HEK293 (cell line): Measurements from ENCODE around the gene EZH1.

Source experiments
- FEZF1 ChIP-seq: fragments of 450-650 bp; formaldehyde crosslinking; IDR thresholded peaks from 2 replicates; pipeline ENCODE4 v1.5.1; 2016; ENCODE audit warnings: missing biosample characterization, missing genetic modification characterization
- GLIS1 ChIP-seq: fragments of 450-650 bp; formaldehyde crosslinking; IDR thresholded peaks from 2 replicates; pipeline ENCODE4 v1.5.1; 2016; ENCODE audit warnings: missing biosample characterization, missing genetic modification characterization
- HOXA7 ChIP-seq: sonication (generic); formaldehyde crosslinking; IDR thresholded peaks from 2 replicates; pipeline ENCODE4 v1.8.1; 2022; ENCODE audit warnings: missing genetic modification reagents, borderline replicate concordance
- MYNN ChIP-seq: fragments of 450-650 bp; formaldehyde crosslinking; IDR thresholded peaks from 2 replicates; pipeline ENCODE4 v1.5.1; 2016; ENCODE audit warnings: missing biosample characterization, missing genetic modification characterization, borderline replicate concordance
- SCRT1 ChIP-seq: fragments of 450-650 bp; formaldehyde crosslinking; IDR thresholded peaks from 2 replicates; pipeline ENCODE4 v1.5.1; 2016; ENCODE audit warnings: missing biosample characterization, missing genetic modification characterization, borderline replicate concordance
- ZBTB21 ChIP-seq: fragments of 450-650 bp; formaldehyde crosslinking; IDR thresholded peaks from 2 replicates; pipeline ENCODE4 v1.5.1; 2017; ENCODE audit warnings: missing biosample characterization, missing genetic modification characterization
- ZBTB48 ChIP-seq: fragments of 450-650 bp; formaldehyde crosslinking; IDR thresholded peaks from 2 replicates; pipeline ENCODE4 v1.5.1; 2016; ENCODE audit warnings: missing biosample characterization, missing genetic modification characterization
- ZFP3 ChIP-seq: fragments of 450-650 bp; formaldehyde crosslinking; IDR thresholded peaks from 2 replicates; pipeline ENCODE4 v1.5.1; 2016; ENCODE audit warnings: low read depth, missing biosample characterization, missing genetic modification characterization
- ZNF138 ChIP-seq: fragments of 450-650 bp; formaldehyde crosslinking; IDR thresholded peaks from 2 replicates; pipeline ENCODE4 v1.5.1; 2016; ENCODE audit warnings: missing biosample characterization, missing genetic modification characterization, borderline replicate concordance
- ZNF155 ChIP-seq: fragments of 450-650 bp; formaldehyde crosslinking; IDR thresholded peaks from 2 replicates; pipeline ENCODE4 v1.5.1; 2016; ENCODE audit warnings: missing biosample characterization, missing genetic modification characterization
- ZNF16 ChIP-seq: fragments of 450-650 bp; formaldehyde crosslinking; IDR thresholded peaks from 2 replicates; pipeline ENCODE4 v1.5.1; 2016; ENCODE audit warnings: low read depth, missing biosample characterization, missing genetic modification characterization
- ZNF169 ChIP-seq: fragments of 450-650 bp; formaldehyde crosslinking; IDR thresholded peaks from 2 replicates; pipeline ENCODE4 v1.5.1; 2016; ENCODE audit warnings: missing biosample characterization, missing genetic modification characterization
- ZNF19 ChIP-seq: fragments of 450-650 bp; formaldehyde crosslinking; IDR thresholded peaks from 2 replicates; pipeline ENCODE4; 2016; ENCODE audit warnings: missing biosample characterization, missing genetic modification characterization, low read depth
- ZNF211 ChIP-seq: fragments of 450-650 bp; formaldehyde crosslinking; IDR thresholded peaks from 2 replicates; pipeline ENCODE4 v1.5.1; 2016; ENCODE audit warnings: low read depth, missing biosample characterization, missing genetic modification characterization
- ZNF221 ChIP-seq: fragments of 450-650 bp; formaldehyde crosslinking; IDR thresholded peaks from 2 replicates; pipeline ENCODE4 v1.5.1; 2017; ENCODE audit warnings: missing biosample characterization, missing genetic modification characterization, borderline replicate concordance
- ZNF23 ChIP-seq: fragments of 450-650 bp; formaldehyde crosslinking; IDR thresholded peaks from 2 replicates; pipeline ENCODE4 v1.5.1; 2016; ENCODE audit warnings: missing biosample characterization, missing genetic modification characterization, borderline replicate concordance
- ZNF239 ChIP-seq: fragments of 450-650 bp; formaldehyde crosslinking; IDR thresholded peaks from 2 replicates; pipeline ENCODE4 v1.5.1; 2016; ENCODE audit warnings: missing biosample characterization, missing genetic modification characterization
- ZNF335 ChIP-seq: fragments of 450-650 bp; formaldehyde crosslinking; conservative IDR thresholded peaks from 2 replicates; pipeline ENCODE4 v1.5.1; 2016; ENCODE audit warnings: missing biosample characterization, missing genetic modification characterization
- ZNF341 ChIP-seq: fragments of 450-650 bp; formaldehyde crosslinking; IDR thresholded peaks from 2 replicates; pipeline ENCODE4; 2016; ENCODE audit warnings: low read depth, missing biosample characterization, missing genetic modification characterization
- ZNF391 ChIP-seq: fragments of 450-650 bp; formaldehyde crosslinking; IDR thresholded peaks from 2 replicates; pipeline ENCODE4 v1.5.1; 2016; ENCODE audit warnings: low read depth, missing biosample characterization, missing genetic modification characterization, borderline replicate concordance
- ZNF473 ChIP-seq: fragments of 450-650 bp; formaldehyde crosslinking; IDR thresholded peaks from 2 replicates; pipeline ENCODE4 v1.5.1; 2017; ENCODE audit warnings: missing biosample characterization, missing genetic modification characterization
- ZNF629 ChIP-seq: fragments of 450-650 bp; formaldehyde crosslinking; IDR thresholded peaks from 2 replicates; pipeline ENCODE4 v1.5.1; 2017; ENCODE audit warnings: missing biosample characterization, missing genetic modification characterization
- ZNF654 ChIP-seq: fragments of 450-650 bp; formaldehyde crosslinking; IDR thresholded peaks from 2 replicates; pipeline ENCODE4 v1.5.1; 2016; ENCODE audit warnings: low read depth, missing biosample characterization, missing genetic modification characterization
- ZNF670 ChIP-seq: fragments of 450-650 bp; formaldehyde crosslinking; IDR thresholded peaks from 2 replicates; pipeline ENCODE4 v1.5.1; 2016; ENCODE audit warnings: missing biosample characterization, missing genetic modification characterization, low read depth
- ZNF701 ChIP-seq: fragments of 450-650 bp; formaldehyde crosslinking; IDR thresholded peaks from 2 replicates; pipeline ENCODE4 v1.5.1; 2016; ENCODE audit warnings: missing biosample characterization, missing genetic modification characterization
- ZNF792 ChIP-seq: fragments of 450-650 bp; formaldehyde crosslinking; IDR thresholded peaks from 2 replicates; pipeline ENCODE4 v1.5.1; 2016; ENCODE audit warnings: missing biosample characterization, missing genetic modification characterization
- ZNF830 ChIP-seq: fragments of 450-650 bp; IDR thresholded peaks from 2 replicates; pipeline ENCODE4 v1.5.0; 2018; ENCODE audit warnings: missing biosample characterization, missing genetic modification characterization, low read depth, mild to moderate bottlenecking, moderate library complexity
- ZNF843 ChIP-seq: fragments of 450-650 bp; formaldehyde crosslinking; IDR thresholded peaks from 2 replicates; pipeline ENCODE4 v1.5.1; 2016; ENCODE audit warnings: missing biosample characterization, missing genetic modification characterization
- TF ChIP-seq, protein P1 (sequence below): fragments of 450-650 bp; formaldehyde crosslinking; IDR thresholded peaks from 2 replicates; pipeline ENCODE4 v1.5.1; 2016; ENCODE audit warnings: missing biosample characterization, missing genetic modification characterization, low read depth
- TF ChIP-seq, protein P2 (sequence below): fragments of 450-650 bp; formaldehyde crosslinking; IDR thresholded peaks from 2 replicates; pipeline ENCODE4 v1.5.1; 2017; ENCODE audit warnings: missing biosample characterization, missing genetic modification characterization
- TF ChIP-seq, protein P3 (sequence below): fragments of 450-650 bp; formaldehyde crosslinking; IDR thresholded peaks from 2 replicates; pipeline ENCODE4 v1.5.1; 2016; ENCODE audit warnings: missing biosample characterization, missing genetic modification characterization
- TF ChIP-seq, protein P4 (sequence below): fragments of 450-650 bp; formaldehyde crosslinking; IDR thresholded peaks from 2 replicates; pipeline ENCODE4 v1.5.1; 2017; ENCODE audit warnings: missing biosample characterization, missing genetic modification characterization

Gene EZH1

DNA sequence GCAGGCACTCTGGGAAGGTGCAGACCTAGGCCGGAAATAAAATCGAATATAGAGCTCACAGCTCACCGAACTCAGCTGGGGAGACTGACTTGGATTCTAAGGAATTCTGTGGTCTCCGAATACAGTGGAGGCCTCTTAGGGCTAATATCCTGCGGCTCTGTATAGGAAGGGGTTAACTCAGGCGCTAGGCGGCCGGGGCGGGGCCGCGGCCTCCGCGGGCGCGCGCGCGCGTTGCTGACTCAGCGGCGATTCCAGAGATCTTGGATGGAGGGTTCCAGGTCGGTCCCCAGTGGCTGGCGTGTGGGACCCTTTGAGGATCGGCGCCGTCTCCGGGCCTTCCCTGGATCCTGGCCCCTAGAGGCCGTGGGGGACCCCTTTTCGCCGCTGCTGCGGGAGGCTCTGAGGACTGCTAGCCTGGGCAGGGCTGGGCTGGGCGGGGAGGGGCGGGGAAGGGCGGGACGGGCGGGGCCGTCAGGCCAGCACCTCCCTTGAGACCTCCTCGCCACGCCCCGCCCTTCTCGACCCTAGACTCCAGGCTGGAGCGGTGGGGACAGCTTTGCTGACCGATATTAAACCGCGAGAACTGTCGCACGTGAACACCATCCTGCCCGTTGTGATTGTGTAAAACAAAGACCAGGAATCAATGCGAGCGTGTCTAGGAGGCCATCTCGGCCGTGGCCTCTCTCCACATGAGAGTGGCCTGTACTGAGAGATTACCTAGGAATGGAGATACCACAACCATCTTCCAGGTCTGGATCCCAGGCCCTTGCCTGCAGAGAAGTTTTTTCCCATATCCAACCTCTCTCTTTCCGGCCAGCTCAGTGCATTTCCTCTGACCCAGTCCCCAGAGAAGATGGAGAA is 66.7 kb downstream of the EZH1 start (continued):
- no peak for TF ChIP-seq ZNF221
- TF ChIP-seq ZNF169 (tag by site-specific recombination), result no peak
- TF ChIP-seq ZNF155, result no peak
- TF ChIP-seq ZNF473 (tag by site-specific recombination), result no peak
- peak; percentile 5; the same call in 1 of the 2 replicates for TF ChIP-seq ZNF629
- TF ChIP-seq ZBTB48 (tag by site-specific recombination), result peak; percentile 62
- TF ChIP-seq ZNF670 (tag by site-specific recombination), result no peak
- TF ChIP-seq ZNF792 (tag by site-specific recombination), result no peak
- TF ChIP-seq ZNF654 (tag by site-specific recombination), result no peak
- TF ChIP-seq ZNF391 (tag by site-specific recombination), result no peak
- no peak for TF ChIP-seq ZNF843
- no peak for TF ChIP-seq ZBTB21 (tag by site-specific recombination)
- no peak for TF ChIP-seq MYNN (tag by site-specific recombination)
- no peak for TF ChIP-seq ZNF138 (tag by site-specific recombination)
- TF ChIP-seq ZFP3 (tag by site-specific recombination), result no peak
- TF ChIP-seq ZNF335 (tag by site-specific recombination), result peak; percentile 14
- no peak for TF ChIP-seq ZNF211 (tag by site-specific recombination)
- TF ChIP-seq GLIS1 (tag by site-specific recombination), result peak; percentile 68
- TF ChIP-seq, protein P1, sequence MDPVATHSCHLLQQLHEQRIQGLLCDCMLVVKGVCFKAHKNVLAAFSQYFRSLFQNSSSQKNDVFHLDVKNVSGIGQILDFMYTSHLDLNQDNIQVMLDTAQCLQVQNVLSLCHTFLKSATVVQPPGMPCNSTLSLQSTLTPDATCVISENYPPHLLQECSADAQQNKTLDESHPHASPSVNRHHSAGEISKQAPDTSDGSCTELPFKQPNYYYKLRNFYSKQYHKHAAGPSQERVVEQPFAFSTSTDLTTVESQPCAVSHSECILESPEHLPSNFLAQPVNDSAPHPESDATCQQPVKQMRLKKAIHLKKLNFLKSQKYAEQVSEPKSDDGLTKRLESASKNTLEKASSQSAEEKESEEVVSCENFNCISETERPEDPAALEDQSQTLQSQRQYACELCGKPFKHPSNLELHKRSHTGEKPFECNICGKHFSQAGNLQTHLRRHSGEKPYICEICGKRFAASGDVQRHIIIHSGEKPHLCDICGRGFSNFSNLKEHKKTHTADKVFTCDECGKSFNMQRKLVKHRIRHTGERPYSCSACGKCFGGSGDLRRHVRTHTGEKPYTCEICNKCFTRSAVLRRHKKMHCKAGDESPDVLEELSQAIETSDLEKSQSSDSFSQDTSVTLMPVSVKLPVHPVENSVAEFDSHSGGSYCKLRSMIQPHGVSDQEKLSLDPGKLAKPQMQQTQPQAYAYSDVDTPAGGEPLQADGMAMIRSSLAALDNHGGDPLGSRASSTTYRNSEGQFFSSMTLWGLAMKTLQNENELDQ, result no peak
- peak; percentile 83 for TF ChIP-seq ZNF341 (tag by site-specific recombination)
- no peak for TF ChIP-seq ZNF239 (tag by site-specific recombination)
- TF ChIP-seq ZNF701 (tag by site-specific recombination), result no peak
- TF ChIP-seq FEZF1, result no peak
- TF ChIP-seq ZNF830 (tag by site-specific recombination), result no peak
- no peak for TF ChIP-seq ZNF16 (tag by site-specific recombination)
- no peak for TF ChIP-seq HOXA7 (CRISPR knock-in tag)
- TF ChIP-seq ZNF19 (tag by site-specific recombination), result no peak
- TF ChIP-seq, protein P2, sequence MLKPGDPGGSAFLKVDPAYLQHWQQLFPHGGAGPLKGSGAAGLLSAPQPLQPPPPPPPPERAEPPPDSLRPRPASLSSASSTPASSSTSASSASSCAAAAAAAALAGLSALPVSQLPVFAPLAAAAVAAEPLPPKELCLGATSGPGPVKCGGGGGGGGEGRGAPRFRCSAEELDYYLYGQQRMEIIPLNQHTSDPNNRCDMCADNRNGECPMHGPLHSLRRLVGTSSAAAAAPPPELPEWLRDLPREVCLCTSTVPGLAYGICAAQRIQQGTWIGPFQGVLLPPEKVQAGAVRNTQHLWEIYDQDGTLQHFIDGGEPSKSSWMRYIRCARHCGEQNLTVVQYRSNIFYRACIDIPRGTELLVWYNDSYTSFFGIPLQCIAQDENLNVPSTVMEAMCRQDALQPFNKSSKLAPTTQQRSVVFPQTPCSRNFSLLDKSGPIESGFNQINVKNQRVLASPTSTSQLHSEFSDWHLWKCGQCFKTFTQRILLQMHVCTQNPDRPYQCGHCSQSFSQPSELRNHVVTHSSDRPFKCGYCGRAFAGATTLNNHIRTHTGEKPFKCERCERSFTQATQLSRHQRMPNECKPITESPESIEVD (tag by site-specific recombination), result no peak
- TF ChIP-seq, protein P3, sequence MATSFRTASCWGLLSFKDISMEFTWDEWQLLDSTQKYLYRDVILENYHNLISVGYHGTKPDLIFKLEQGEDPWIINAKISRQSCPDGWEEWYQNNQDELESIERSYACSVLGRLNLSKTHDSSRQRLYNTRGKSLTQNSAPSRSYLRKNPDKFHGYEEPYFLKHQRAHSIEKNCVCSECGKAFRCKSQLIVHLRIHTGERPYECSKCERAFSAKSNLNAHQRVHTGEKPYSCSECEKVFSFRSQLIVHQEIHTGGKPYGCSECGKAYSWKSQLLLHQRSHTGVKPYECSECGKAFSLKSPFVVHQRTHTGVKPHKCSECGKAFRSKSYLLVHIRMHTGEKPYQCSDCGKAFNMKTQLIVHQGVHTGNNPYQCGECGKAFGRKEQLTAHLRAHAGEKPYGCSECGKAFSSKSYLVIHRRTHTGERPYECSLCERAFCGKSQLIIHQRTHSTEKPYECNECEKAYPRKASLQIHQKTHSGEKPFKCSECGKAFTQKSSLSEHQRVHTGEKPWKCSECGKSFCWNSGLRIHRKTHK (tag by site-specific recombination), result no peak
- no peak for TF ChIP-seq ZNF23 (tag by site-specific recombination)
- TF ChIP-seq, protein P4, sequence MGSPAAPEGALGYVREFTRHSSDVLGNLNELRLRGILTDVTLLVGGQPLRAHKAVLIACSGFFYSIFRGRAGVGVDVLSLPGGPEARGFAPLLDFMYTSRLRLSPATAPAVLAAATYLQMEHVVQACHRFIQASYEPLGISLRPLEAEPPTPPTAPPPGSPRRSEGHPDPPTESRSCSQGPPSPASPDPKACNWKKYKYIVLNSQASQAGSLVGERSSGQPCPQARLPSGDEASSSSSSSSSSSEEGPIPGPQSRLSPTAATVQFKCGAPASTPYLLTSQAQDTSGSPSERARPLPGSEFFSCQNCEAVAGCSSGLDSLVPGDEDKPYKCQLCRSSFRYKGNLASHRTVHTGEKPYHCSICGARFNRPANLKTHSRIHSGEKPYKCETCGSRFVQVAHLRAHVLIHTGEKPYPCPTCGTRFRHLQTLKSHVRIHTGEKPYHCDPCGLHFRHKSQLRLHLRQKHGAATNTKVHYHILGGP (tag by site-specific recombination), result no peak
- TF ChIP-seq SCRT1 (tag by site-specific recombination), result no peak
- TF ChIP-seq, all 188 proteins: peak for 40
